ENCODE data around the gene PTGER1.

Gene PTGER1

DNA sequence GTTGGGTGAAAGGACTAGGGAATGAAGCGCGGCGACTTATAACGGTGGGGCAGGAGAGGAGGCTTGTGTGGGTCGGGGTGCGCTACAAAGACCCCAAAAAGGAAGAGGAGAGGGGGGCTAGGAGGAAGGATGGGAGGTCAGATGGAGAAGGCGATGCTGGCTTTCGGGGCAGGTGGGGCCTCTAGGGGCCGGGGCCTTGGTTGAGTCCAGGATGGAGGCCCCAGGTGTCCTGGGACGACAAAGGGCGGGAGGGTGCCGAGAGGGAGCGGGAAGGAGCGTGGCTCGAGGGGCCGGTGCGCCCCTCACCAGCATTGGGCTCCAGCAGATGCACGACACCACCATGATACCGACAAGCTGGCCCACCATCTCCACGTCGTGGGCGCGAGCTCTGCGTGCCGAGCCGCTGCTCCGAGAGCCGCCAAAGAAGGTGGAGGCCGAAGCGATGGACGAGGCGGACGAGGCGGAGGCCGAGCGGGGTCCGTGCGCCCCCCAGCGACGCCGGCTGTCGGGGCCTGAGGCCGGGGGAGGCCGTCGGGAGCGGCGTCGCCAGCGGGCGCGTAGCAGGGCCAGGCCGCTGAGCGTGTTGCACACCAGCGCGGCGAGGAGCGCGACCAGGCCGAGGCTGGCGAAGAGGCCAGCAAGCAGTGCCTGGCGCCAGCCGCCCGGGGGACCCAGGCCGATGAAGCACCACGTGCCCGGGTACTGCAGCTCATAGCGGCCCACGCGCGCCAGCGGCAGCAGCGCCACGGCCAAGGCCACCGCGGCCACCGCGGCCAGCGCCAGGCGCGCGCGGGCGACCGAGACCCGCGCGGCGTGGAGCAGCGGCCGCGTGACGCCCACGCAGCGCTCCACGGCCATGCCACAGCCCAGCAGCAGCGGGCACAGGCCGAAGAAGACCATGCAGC lies 1.8 kb downstream of the PTGER1 start:
- Histone ChIP-seq H3K4me1 (ENCODE audit: low read depth, poor library complexity, severe bottlenecking) (no peaks in the 10 kb centered on the region), H3K36me3 (ENCODE audit: insufficient read depth) (no peaks in the 10 kb centered on the region), H3K9ac (no peak overlapping the region), H3K27ac (no peak overlapping the region), H3K27me3 (ENCODE audit: insufficient read depth, low read depth) (no peaks in the 10 kb centered on the region), H3K4me3 (IDR thresholded peaks at IDR 0.05; ENCODE audit: insufficient read depth, low read depth, low read length) (no peak overlapping the region), H3K4me2 (no peak overlapping the region), H2AFZ (ENCODE audit: low read depth) (no peak overlapping the region), H3K79me2 (ENCODE audit: insufficient read depth, low read depth) (no peaks in the 10 kb centered on the region), H4K20me1 (ENCODE audit: insufficient read depth) (no peaks in the 10 kb centered on the region)
- no peak for TF ChIP-seq CTCF (conservative IDR thresholded peaks at IDR 0.05; ENCODE audit: low read depth, low read length)

DNA sequence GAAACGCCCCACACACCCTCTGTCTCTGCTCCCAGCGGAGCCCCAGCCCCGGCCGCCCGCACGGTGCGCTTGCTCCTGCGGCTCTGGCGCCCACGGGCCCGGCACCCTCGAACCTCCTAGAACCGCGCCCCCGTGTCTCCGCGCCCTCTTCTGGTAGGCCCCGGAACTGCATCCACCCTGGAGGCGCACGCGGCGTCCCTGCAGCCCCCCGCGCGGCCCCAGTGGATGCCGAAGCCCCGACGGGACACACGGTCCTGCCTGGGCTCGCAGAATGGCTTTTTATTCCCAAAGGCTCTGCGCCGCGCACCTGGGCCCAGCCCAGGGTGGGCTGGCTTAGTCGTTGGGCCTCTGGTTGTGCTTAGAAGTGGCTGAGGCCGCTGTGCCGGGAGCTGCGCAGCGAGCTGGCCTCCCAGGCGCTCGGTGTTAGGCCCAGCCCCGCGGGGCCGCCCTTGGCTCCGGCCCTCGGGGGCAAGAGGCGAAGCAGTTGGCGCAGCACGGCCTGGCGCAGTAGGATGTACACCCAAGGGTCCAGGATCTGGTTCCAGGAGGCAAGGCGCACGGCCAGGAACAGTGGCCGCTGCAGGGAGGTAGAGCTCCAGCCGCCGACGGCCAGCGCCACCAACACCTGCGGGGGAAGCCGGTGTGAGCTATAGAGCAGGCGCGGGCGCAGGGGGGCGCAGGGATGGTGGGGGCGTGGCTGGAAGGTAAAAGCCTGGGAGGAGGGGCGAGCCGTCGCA lies 2.8 kb downstream of the PTGER1 start:
- Histone ChIP-seq H3K4me1 (ENCODE audit: low read depth, poor library complexity, severe bottlenecking) (no peaks in the 10 kb centered on the region), H3K27me3 (ENCODE audit: insufficient read depth, low read depth) (no peaks in the 10 kb centered on the region), H4K20me1 (ENCODE audit: insufficient read depth) (no peaks in the 10 kb centered on the region), H3K4me3 (IDR thresholded peaks at IDR 0.05; ENCODE audit: insufficient read depth, low read depth, low read length) (no peak overlapping the region), H3K27ac (no peak overlapping the region), H3K79me2 (ENCODE audit: insufficient read depth, low read depth) (no peaks in the 10 kb centered on the region), H3K9ac (no peak overlapping the region), H3K4me2 (0 out of 2 replicates have a peak overlapping the region, but pooled peaks have one; percentile 17), H3K36me3 (ENCODE audit: insufficient read depth) (no peaks in the 10 kb centered on the region), H2AFZ (ENCODE audit: low read depth) (peak overlapping the region; percentile 54)
- TF ChIP-seq CTCF (conservative IDR thresholded peaks at IDR 0.05; ENCODE audit: low read depth, low read length): peak; percentile 90

GRCh38 chr19:14471436-14472187 lies 3.5 kb downstream of the PTGER1 start:
- Histone ChIP-seq H4K20me1 (ENCODE audit: insufficient read depth) (no peaks in the 10 kb centered on the region), H2AFZ (ENCODE audit: low read depth) (peak overlapping the region; percentile 54; the same call in 1 of the 2 replicates)

More at GRCh38 chr19:14471436-14472187, 3.5 kb downstream of the PTGER1 start:
- no peaks in the 10 kb centered on the region for H3K36me3 ChIP-seq (ENCODE audit: insufficient read depth)
- no peak overlapping the region for H3K4me3 ChIP-seq (IDR thresholded peaks at IDR 0.05; ENCODE audit: insufficient read depth, low read depth, low read length)
- 0 out of 2 replicates have a peak overlapping the region, but pooled peaks have one; percentile 17 for H3K4me2 ChIP-seq
- no peaks in the 10 kb centered on the region for H3K79me2 ChIP-seq (ENCODE audit: insufficient read depth, low read depth)
- no peaks in the 10 kb centered on the region for H3K4me1 ChIP-seq (ENCODE audit: low read depth, poor library complexity, severe bottlenecking)
- no peaks in the 10 kb centered on the region for H3K27me3 ChIP-seq (ENCODE audit: insufficient read depth, low read depth)
- H3K27ac ChIP-seq: no peak overlapping the region
- no peak for TF ChIP-seq CTCF (conservative IDR thresholded peaks at IDR 0.05; ENCODE audit: low read depth, low read length)
- no peak overlapping the region for H3K9ac ChIP-seq
